Right lobe of liver (tissue), 6 donors: Measurements from ENCODE around the gene ZNF740. TPM values are rescaled to one million over a fixed set of nuclear protein-coding genes. Genes with fewer than 3 reads are reported as not detected.
A peak's percentile ranks its signal among the peaks of the same experiment; 100 is the strongest.

Experiments
- ATAC-seq, 4 donors: fragments of 200-7000 bp; cut with Tn5 transposase; one replicate each; pipeline ENCODE4 v1.9.1; 2020; ENCODE audit warnings: mild to moderate bottlenecking in 4 of 4, moderate library complexity in 4 of 4
- DNase-seq, 3 donors: peaks; one replicate each; pipeline ENCODE4 v3.0.0-alpha.2; 2020
- H3K27ac ChIP-seq, 3 donors: fragments of 200-600 bp; one replicate each; pipeline ENCODE4 v1.8.0; 2022
- H3K27me3 ChIP-seq, 2 donors: fragments of 200-600 bp; one replicate each; pipeline ENCODE4 v1.8.0; 2022
- H3K36me3 ChIP-seq, 4 donors: fragments of 200-600 bp; sonication (generic) in 1 of 4; one replicate each; pipeline versions ENCODE4 v1.5.1 to v1.8.0; 2017 to 2022; ENCODE audit warnings: control low read depth in 1 of 4
- H3K4me1 ChIP-seq, 4 donors: fragments of 200-600 bp; sonication (generic) in 1 of 4; one replicate each; pipeline versions ENCODE4 v1.5.1 to v1.8.0; 2017 to 2022; ENCODE audit warnings: control low read depth in 1 of 4
- H3K4me3 ChIP-seq, 3 donors: fragments of 200-600 bp; one replicate each; pipeline ENCODE4 v1.8.0; 2022
- H3K9me3 ChIP-seq, 4 donors: fragments of 200-600 bp; sonication (generic) in 1 of 4; one replicate each; pipeline versions ENCODE4 v1.5.1 to v1.8.0; 2017 to 2022; ENCODE audit warnings: control low read depth in 1 of 4
- CTCF ChIP-seq, 4 donors: fragments of 200-600 bp in 3 of 4; fragments of 450-650 bp in 1 of 4; IDR thresholded peaks; one replicate each; pipeline versions ENCODE4 v1.5.1 to v1.8.0; 2016 to 2022; ENCODE audit warnings: antibody characterized with exemption in 4 of 4, mild to moderate bottlenecking in 2 of 4
- POLR2A ChIP-seq: fragments of 450-650 bp; IDR thresholded peaks from one replicate; pipeline ENCODE4 v1.6.1; 2017; ENCODE audit warnings: antibody characterized with exemption, mild to moderate bottlenecking
- WGBS: methylation state at CpG from one replicate; pipeline ENCODE4 v1.1.6; 2018; ENCODE audit warnings: low coverage, low lambda C conversion rate; ENCODE audit not compliant: insufficient coverage; ENCODE audit errors: missing lambda C conversion rate; 5-methylcytosine and 5-hydroxymethylcytosine counted together
- intact Hi-C, 2 donors: fragments of 100-400 bp; cut with DNase I; formaldehyde crosslinking; loops; one replicate each; pipeline versions ENCODE4 v1.11.2 to v1.14.1; 2022
- total RNA-seq, 6 experiments: library from RNA; depleted of rRNA in 2 of 6; stranded (reverse); fragments of >200 nt in 2 of 6; fragmentation: NEBNext Ultra II Directional in 3 of 6; extraction: Animal tissue kit (Norgen Biotek cat#: 25700) in 3 of 6; gene quantifications; one replicate each; pipeline versions ENCODE4 v1.1.0 to v1.2.4, GENCODE V29; 2016 to 2023
- donor health status: DM: no; HTN: yes; CAD: no.
- donor health status: DM: no; HTN: no; CAD: no.
- donor health status: DM: no; HTN: no; CAD: no.
- donor health status: DM: no; HTN: yes; CAD: no.
- donor health status: DM: no; HTN: yes; CAD: no.

The ZNF740 gene
- total RNA-seq, 6 experiments from 2014 or later: 5.5 to 24.4 (median 19.2) TPM

- Histone ChIP-seq H3K27ac (no peak overlapping the region), H3K36me3 (no peaks in the 10 kb centered on the region), H3K4me3 (no peak overlapping the region), H3K4me1 (peaks cover 0 to 4% (median 0%) of the 10 kb centered on the region in 4 donors), H3K9me3 (no peaks in the 10 kb centered on the region), H3K27me3 (no peaks in the 10 kb centered on the region)
- peak in 1 of 3 donors; percentile 52 for DNase-seq
- TF ChIP-seq CTCF (IDR thresholded peaks at IDR 0.05): no peak
- no peak for TF ChIP-seq POLR2A
- WGBS: 100% methylated on average over 3 of the region's 10 CpGs
- peak in 2 of 4 donors; percentile 7 to 27 for ATAC-seq
- intact Hi-C loops: no loop called here
Measured at GRCh38 chr12:53230108-53230845, 49.8 kb downstream of the ZNF740 start.

DNA sequence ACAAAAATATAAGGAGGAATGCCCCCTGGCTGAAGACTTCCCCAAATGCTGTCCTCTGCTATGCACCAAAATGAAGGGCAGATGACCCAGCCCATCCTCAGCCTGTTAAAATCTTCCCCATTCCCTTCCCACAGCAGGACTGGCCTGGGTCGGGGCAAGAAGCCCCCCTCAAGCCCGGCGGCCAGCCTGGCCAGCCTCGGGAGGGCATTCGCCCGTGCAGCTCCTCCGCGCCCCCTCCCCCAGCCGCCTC is 51.1 kb downstream of the ZNF740 start:
- H3K4me1 ChIP-seq: peaks cover 0 to 4% (median 0%) of the 10 kb centered on the region in 4 donors
- intact Hi-C loops: no loop called here
- H3K9me3 ChIP-seq: no peaks in the 10 kb centered on the region
- no peak for TF ChIP-seq CTCF (IDR thresholded peaks at IDR 0.05)
- TF ChIP-seq POLR2A: no peak
- peak in 1 of 4 donors; percentile 6 for ATAC-seq
- WGBS: 17% methylated on average over 1 of the region's 9 CpGs
- H3K4me3 ChIP-seq: peak overlapping the region; percentile 37 to 44 (median 43)
- H3K27ac ChIP-seq: peak overlapping the region in 2 of 3 donors; percentile 1 to 3
- H3K36me3 ChIP-seq: no peaks in the 10 kb centered on the region
- H3K27me3 ChIP-seq: no peaks in the 10 kb centered on the region
- DNase-seq: peak in 1 of 3 donors; percentile 15

DNA sequence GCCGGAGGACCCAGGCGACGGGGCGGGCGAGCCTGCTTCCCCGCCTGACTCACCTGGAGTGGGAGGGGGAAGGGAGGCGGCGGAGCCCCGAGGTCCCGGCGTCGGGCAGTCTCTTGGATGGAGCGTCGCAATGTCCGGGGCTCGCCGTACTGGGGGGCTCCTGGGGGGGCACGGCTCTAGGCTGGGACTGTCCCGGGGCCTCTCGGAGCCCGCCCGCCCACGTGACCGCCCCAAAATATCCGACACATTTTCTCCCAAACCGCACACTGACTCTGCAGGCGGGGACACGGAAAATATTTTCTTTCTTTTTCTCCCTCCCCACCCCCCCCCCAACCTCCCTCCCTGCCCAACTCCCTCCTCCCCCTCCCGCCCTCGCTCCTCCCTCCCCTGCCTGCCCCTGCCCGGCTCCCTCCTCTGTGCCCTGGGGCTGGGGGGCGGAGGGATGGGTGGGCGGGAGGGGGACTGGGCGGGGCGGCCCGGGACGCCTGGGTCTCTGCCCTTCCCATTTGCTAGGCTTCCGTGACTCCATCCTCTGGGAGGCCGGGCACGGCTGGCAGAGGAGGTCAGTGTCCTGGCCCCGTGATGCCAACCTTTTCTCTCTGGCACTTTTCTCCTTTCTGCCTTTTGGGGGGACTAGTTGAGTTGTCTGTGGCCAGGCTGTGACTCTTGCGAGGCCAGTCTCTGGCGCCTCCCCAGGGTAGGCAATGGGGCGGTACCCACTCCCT is 51.6 kb downstream of the ZNF740 start, which contains the start of gene RARG:
Gene RARG (minus strand): TSS at position 289 of the 725 bp plus-strand sequence. CDS start 4,664 bp downstream, outside the sequence.
- ATAC-seq (peak; percentile 34 to 54 (median 44)), DNase-seq (peak in 1 of 3 donors; percentile 52)
- intact Hi-C loops: no loop called here
- Histone ChIP-seq H3K27me3 (no peaks in the 10 kb centered on the region), H3K36me3 (no peaks in the 10 kb centered on the region), H3K4me1 (peaks cover 0 to 4% (median 0%) of the 10 kb centered on the region in 4 donors), H3K27ac (peak within 1 kb of the TSS in 2 of 3 donors; percentile 3 to 29), H3K4me3 (peak within 1 kb of the TSS; percentile 37 to 44 (median 43)), H3K9me3 (no peaks in the 10 kb centered on the region)
- WGBS: 0% methylated on average over 18 of the region's 44 CpGs
- no peak for TF ChIP-seq POLR2A
- TF ChIP-seq CTCF (IDR thresholded peaks at IDR 0.05): no peak

DNA sequence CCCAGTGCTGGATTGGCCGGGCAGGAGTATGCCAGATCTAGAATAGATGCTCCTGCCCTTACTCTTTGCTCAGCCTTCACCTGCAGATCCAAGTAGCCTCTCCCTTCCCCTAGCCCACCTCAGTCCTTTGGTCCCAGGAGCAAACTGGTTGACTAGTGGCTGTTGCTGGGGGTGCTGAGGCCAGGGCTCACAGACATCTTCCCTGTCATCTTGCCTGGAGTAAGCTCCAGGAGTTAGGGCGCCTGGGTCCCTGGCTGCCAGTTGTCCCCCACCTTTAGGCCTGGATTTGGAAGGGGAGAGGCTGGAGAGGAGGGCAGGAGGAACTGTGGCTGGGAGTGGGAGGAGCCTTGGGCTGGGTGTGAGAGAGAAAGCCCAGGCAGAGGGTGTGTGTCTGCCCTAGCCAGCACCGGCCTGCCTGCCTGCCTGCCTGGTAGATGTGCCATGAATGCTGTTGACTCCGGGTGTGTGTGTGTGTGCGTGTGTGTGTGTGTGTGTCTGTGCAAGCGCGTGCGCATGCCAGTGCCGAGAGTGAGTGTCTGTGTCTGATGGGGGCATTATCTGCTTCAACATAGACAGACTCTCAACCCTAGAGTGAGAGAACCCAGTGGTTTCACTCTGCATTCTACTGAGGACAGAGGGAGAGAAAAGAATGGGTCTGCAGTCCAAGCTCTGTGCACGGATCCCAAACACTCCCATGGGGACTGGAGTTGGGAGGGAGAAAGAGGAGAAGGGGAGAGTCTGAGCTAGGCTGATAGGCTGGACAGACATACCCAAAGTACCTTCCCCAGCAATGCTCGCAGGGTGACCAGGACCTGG is 52.3 kb downstream of the ZNF740 start:
- TF ChIP-seq POLR2A: no peak
- no peak for TF ChIP-seq CTCF (IDR thresholded peaks at IDR 0.05)
- Histone ChIP-seq H3K4me1 (peaks cover 0 to 4% (median 0%) of the 10 kb centered on the region in 4 donors), H3K27me3 (no peaks in the 10 kb centered on the region), H3K4me3 (peak overlapping the region in 2 of 3 donors; percentile 37 to 43), H3K36me3 (no peaks in the 10 kb centered on the region), H3K9me3 (no peaks in the 10 kb centered on the region), H3K27ac (peak overlapping the region in 1 of 3 donors; percentile 29)
- peak in 1 of 3 donors; percentile 49 for DNase-seq
- WGBS: 29% methylated on average over 3 of the region's 11 CpGs
- peak; percentile 46 to 59 (median 52) for ATAC-seq
- intact Hi-C loops: no loop called here
